Measurements from ENCODE around the gene MCF2L.

Gene MCF2L

GRCh38 chr13:112982281-112983041 lies 13.4 kb downstream of the MCF2L start:
- no peak for DNase-seq (ENCODE audit: low read depth in 2 of 2)

DNA sequence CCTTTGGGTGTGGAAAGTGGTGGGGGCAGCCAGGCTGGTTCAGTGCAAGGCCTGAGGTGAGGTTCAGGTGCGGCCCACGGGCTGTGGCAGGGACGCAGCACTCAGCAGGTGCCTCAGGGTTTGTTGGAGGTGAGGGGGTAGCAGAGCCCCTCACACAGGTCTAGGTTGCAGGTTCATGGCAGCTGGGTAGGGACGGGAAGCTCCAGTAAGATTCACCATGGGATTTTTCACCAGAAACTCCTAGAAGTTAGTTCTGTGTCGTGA lies 14.0 kb downstream of the MCF2L start:
- DNase-seq (ENCODE audit: low read depth in 2 of 2) = no peak

DNA sequence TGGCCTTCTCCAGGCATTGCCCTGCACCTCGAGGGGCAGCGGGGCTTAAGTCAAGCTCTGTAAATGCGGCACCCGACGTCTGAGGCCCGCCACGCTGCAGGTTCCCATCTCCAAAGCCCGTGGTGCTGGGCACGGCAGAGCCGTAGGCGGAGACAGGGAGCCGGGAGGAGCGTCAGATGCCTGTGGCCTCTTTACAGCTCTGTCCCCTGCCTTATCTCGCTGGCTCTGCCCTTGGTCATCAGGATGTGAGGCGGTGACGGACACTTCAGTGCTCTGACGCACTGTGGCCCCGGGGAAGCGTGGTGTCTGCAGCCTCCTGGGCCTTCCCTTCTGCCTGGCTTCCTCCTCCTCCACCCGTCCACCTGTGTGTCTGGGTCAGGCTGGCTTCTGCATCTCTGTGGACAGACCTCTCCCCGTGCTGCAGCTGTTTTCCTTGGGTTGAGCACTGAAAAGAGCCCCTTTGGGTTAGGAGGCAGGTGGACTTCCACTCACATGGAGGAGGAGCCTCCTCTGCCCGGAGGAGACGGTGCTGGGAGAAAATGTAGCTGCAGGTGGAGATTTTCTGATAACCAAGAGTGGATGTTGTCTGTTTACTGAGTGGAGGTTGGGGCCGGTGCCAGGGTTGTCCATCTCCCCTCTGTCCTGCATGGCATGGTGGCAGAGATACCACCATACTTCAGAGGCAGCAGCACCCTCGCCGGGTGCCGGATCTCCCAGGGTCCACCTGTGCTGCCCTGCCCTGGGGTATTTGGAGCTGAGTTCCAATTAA lies 14.6 kb downstream of the MCF2L start:
- no peak for DNase-seq (ENCODE audit: low read depth in 2 of 2)

DNA sequence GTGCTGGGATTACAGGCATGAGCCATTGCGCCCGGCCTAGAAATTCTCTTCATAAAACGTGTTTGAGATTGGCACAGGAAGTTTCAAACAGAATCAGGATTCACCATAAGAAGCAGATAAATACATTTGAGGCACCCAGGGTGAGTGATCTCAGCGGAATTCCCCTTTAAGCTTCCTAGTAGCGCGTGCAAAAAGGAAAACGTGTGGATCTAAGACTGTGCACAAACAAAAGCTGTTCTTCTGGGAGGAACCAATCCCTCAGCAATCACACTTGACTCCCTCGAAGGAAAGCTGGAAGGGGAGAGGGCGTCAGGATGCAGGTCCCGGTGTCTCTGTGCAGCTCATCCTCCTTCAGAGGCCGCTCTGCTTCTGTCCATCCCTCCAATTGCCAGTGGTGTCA lies 15.5 kb downstream of the MCF2L start:
- DNase-seq (ENCODE audit: low read depth in 2 of 2) = no peak

DNA sequence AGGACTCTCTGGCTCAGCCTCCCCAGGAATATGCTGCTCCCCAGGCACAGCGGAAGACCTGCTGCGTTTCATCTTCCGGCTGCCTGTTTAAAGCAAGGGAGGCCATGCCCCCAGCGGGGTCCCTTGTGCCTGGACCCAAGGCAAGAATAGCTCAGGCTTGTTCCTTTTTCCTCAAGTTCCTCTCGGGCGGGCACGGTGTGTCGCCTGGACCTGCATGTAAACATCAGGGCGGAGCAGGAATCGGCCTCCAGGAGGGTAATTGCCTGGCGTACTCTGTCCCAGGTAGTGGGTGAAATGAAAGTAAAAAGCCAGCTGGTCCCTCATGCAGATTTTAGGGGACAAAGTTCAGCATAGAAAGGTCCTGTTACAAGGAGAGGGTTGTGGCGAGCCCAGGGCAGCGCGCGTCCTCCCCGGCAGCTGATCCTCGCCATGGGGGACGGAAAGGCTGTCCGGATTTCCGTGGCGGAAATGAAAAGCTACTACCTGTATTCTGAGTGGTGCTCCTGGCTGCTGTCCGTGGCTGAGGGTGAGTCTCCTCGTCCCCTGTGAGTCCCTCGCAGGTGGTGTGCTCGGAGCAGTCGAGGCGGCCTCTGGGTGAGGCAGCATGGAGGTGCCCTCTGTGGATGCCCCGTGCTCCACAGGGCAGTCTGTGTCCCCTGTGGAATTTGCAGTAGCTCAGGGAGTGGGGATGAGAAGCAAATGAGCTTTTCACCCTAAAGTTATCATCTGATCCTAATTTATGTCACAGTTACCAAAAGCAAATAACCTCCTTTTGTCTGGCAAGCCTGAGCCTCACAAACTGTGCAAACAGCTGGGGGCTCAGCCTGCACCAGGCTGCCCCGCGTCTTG lies 16.2 kb downstream of the MCF2L start:
- DNase-seq (ENCODE audit: low read depth in 2 of 2) = no peak

GRCh38 chr13:112985803-112986408 lies 16.9 kb downstream of the MCF2L start:
- DNase-seq (ENCODE audit: low read depth in 2 of 2) = no peak

- no peak for DNase-seq (ENCODE audit: low read depth in 2 of 2)
Measured at GRCh38 chr13:112986470-112986869, 17.5 kb downstream of the MCF2L start.

DNA sequence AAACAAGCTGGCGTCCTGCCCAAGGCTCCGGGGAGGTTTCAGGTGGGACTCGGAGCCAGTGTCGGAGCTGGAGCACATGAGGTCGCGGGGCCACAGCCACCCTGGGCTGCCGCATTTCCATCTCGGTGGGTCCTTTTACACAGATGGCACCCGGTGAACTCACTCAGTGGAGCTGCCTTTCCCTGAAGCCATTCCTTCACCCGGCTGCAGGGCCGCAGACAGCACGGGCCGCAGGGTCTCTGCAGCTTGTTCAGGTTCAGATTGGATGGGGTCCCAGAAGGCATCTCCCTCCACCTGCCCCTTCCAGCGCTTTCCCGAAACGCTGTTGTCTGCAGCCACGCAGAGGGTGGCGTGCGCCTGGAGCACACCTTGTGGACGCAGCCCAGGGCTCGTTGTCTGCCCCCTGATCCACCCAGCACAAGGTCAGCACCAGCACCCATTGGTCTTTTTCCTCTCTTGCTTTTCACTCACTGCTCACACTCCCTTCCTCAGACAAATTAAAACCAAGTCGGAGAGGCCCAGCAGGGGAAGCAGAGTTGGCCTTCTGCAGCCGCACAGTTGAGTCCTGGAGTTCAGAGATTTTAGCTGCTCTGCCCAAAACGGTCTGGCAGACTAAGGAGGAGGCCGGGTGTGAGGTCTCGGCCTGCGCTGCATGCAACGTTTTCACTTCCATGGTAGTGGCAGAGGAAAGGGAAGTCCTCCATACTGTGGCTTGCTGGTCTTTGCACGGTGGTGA lies 18.1 kb downstream of the MCF2L start:
- no peak for DNase-seq (ENCODE audit: low read depth in 2 of 2)

GRCh38 chr13:112987682-112988024 lies 18.6 kb downstream of the MCF2L start:
- DNase-seq (ENCODE audit: low read depth in 2 of 2) = no peak

GRCh38 chr13:112990783-112991182 lies 21.8 kb downstream of the MCF2L start:
- no peak for DNase-seq (ENCODE audit: low read depth in 2 of 2)

- DNase-seq (ENCODE audit: low read depth in 2 of 2) = no peak
Measured at GRCh38 chr13:112991609-112992008, 22.6 kb downstream of the MCF2L start.

GRCh38 chr13:112992931-112993680 lies 24.1 kb downstream of the MCF2L start:
- DNase-seq (ENCODE audit: low read depth in 2 of 2) = no peak

GRCh38 chr13:112994084-112994780 lies 25.2 kb downstream of the MCF2L start:
- no peak for DNase-seq (ENCODE audit: low read depth in 2 of 2)

DNA sequence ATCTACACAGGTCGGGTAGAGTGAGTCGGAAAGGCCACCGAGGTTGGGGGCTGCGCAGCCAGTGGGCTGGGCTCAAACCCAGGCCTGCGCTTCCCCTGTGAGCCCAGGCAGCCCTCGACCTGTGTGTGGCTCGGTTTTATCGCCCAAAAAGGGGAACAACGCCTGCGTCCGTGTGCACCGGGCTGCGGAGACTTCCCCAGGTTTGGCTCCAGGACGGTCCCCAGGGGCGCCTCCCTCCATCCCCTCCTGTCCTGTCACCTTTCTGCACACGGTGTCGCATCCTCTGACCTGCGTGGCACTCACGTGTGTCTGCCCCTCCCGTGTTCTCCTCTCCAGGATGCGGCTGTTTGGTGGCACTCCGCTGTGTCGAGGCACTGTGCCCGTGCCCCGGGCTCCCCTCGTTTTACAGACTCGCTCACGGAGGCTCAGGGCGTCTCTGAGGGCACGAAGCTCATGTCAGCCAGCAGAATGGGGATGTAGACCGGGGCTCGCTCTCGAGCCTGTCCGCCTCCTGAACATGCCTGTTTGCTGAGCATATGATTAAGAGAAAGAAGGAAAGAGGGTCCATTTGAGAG lies 25.9 kb downstream of the MCF2L start:
- DNase-seq (ENCODE audit: low read depth in 2 of 2) = no peak

- no peak for DNase-seq (ENCODE audit: low read depth in 2 of 2)
Measured at GRCh38 chr13:112995395-112996191, 26.6 kb downstream of the MCF2L start.

- DNase-seq (ENCODE audit: low read depth in 2 of 2) = no peak
Measured at GRCh38 chr13:112996671-112997091, 27.7 kb downstream of the MCF2L start.

DNA sequence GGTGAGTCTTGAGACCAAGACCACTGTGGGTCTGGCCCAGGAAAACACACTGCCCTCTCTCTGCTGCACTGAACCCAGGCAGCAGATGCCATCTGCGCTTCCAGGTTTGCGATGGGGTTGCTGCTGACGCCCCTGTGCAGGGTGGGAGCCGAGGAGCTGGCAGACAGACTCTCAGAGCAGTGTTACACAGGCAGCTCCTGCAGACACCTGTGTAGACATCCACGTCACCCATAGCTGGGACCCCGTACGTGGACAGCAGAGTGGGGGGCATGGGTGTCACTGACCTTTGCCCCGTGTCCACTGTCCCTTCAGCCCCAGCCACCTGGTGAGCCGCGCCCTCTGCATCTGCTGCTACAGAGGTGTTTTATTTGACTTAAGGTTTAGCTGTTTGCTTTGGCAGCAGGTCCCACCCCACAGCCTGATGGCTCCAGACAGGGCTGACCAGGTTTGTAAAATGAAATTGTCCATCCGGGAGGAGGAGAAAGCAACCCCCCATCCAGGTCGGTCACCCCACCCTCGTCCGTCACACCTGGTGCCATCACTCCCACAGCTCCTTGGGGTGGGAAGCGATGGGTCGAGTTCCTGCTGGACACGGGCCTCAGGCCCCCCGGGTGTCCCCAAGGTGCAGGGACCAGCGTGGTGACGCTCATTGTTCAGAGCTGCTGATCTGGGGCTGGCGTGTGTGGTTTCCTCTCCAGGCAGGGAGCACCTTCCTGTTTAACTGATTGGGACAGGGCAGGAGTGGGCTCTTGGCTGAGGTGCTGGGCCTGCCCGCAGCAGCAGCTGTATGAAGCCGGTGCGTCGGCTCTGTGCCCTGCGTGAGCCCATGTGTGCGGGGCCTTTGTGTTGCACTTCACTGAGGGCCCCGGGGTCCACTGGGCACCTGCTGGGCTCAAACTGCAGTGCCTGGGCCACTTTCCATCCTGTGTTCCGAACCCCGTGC lies 28.4 kb downstream of the MCF2L start:
- no peak for DNase-seq (ENCODE audit: low read depth in 2 of 2)

Data from activated CD4-positive, alpha-beta T cell treated with anti-CD3 and anti-CD28 coated beads for 24 hours (primary cell).